ENCODE data around the gene SLCO3A1. TPM values are rescaled to one million over a fixed set of nuclear protein-coding genes. Genes with fewer than 3 reads are reported as not detected.
A peak's percentile ranks its signal among the peaks of the same experiment; 100 is the strongest.

The SLCO3A1 gene
- total RNA-seq, 1 donor from 2014 or later = 56.8 TPM

DNA sequence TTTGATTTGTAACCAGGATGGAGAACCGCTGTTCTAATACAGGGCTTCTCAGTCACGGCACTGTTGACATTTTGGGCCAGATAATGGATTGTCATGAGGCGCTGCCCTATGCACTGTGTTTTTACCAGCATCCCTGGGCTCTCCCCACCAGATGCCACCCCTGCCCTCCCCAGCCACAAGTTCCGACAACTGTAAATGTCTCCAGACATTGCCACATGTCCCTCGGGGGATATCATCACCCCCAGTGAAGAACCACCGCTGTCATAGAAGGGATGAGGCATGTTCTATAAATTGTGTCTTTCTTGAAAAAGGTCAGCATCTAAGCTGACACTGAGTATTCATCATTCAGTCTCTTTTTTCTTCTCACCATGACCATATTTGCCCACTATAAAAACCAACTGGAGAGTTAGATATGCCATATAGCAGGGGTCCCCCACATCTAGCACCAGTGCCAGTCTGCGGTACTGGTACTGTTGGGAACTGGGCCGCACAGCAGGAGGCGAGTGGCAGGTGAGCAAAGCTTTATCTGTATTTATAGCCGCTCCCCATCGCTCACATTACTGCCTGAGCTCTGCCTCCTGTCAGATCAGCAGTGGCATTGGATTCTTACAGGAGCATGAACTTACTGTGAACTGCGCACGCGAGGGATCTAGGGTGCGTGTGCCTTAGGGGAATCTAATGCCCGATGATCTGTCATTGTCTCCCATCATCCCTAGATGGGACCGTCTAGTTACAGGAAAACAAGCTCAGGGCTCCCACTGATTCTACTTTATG lies 279.7 kb downstream of the SLCO3A1 start:
- DNase-seq = no peak
- no peak overlapping the region for H3K4me3 ChIP-seq
- H3K4me1 ChIP-seq = no peaks in the 10 kb centered on the region
- intact Hi-C loops (cut with micrococcal nuclease) = no loop called here
- no peaks in the 10 kb centered on the region for H3K27me3 ChIP-seq (ENCODE audit: low read depth)
- H3K27ac ChIP-seq (replicated peaks) = no peak overlapping the region
- TF ChIP-seq, protein P1, sequence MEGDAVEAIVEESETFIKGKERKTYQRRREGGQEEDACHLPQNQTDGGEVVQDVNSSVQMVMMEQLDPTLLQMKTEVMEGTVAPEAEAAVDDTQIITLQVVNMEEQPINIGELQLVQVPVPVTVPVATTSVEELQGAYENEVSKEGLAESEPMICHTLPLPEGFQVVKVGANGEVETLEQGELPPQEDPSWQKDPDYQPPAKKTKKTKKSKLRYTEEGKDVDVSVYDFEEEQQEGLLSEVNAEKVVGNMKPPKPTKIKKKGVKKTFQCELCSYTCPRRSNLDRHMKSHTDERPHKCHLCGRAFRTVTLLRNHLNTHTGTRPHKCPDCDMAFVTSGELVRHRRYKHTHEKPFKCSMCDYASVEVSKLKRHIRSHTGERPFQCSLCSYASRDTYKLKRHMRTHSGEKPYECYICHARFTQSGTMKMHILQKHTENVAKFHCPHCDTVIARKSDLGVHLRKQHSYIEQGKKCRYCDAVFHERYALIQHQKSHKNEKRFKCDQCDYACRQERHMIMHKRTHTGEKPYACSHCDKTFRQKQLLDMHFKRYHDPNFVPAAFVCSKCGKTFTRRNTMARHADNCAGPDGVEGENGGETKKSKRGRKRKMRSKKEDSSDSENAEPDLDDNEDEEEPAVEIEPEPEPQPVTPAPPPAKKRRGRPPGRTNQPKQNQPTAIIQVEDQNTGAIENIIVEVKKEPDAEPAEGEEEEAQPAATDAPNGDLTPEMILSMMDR (IDR thresholded peaks at IDR 0.05; ENCODE audit: borderline replicate concordance) = no peak
- H3K36me3 ChIP-seq = peaks cover 65% of the 10 kb centered on the region
- H3K9me3 ChIP-seq (replicated peaks) = no peaks in the 10 kb centered on the region

DNA sequence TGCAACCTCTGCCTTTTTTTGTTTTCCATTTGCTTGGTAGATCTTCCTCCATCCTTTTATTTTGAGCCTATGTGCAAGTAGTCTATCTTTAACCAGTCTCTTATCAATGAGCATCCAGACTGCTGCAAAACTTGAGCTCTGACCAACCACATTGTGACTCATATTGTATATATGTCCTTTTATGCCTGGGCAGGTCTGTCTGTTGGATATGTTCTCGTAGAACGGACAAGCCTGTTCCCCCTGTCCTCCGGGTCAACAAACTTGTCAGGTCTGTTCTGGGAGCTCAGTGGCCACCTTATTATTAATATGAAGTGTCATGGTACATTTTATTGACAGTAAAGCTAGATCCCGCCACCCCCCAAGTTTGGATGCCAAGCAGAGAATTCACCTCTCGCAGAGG lies 287.3 kb downstream of the SLCO3A1 start:
- DNase-seq = no peak
- no peaks in the 10 kb centered on the region for H3K9me3 ChIP-seq (replicated peaks)
- peak overlapping the region; percentile 19 for H3K27ac ChIP-seq (replicated peaks)
- no peaks in the 10 kb centered on the region for H3K27me3 ChIP-seq (ENCODE audit: low read depth)
- no peak overlapping the region for H3K4me3 ChIP-seq
- H3K4me1 ChIP-seq = peaks cover 23% of the 10 kb centered on the region
- H3K36me3 ChIP-seq = peaks cover 8% of the 10 kb centered on the region
- intact Hi-C loops (cut with micrococcal nuclease) = no loop called here
- TF ChIP-seq, protein P1 (IDR thresholded peaks at IDR 0.05; ENCODE audit: borderline replicate concordance) = no peak

DNA sequence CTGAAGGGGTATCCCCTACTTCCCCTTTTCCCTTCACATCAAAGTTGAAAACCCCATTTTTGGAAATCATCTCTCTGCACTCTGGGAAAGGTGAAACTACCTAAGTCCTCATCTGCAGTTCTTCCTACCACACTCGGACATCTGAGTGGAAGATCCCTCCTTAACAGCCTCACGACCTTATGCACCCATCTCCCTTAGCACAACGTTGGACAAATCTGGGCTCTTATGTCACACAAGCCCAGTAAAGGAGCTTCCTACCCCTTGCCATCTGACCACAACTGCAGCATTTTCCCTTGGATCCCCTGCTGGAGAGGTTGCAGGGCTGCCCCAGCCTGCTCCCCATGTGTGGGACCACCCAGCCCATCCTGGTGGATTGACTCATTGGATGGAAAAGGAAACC lies 288.1 kb downstream of the SLCO3A1 start:
- H3K27ac ChIP-seq (replicated peaks) = peak overlapping the region; percentile 81
- DNase-seq = no peak
- no peak overlapping the region for H3K4me3 ChIP-seq
- H3K9me3 ChIP-seq (replicated peaks) = no peaks in the 10 kb centered on the region
- TF ChIP-seq, protein P1 (IDR thresholded peaks at IDR 0.05; ENCODE audit: borderline replicate concordance) = no peak
- H3K36me3 ChIP-seq = peaks cover 2% of the 10 kb centered on the region
- intact Hi-C loops (cut with micrococcal nuclease) = no loop called here
- H3K4me1 ChIP-seq = peaks cover 23% of the 10 kb centered on the region
- no peaks in the 10 kb centered on the region for H3K27me3 ChIP-seq (ENCODE audit: low read depth)

DNA sequence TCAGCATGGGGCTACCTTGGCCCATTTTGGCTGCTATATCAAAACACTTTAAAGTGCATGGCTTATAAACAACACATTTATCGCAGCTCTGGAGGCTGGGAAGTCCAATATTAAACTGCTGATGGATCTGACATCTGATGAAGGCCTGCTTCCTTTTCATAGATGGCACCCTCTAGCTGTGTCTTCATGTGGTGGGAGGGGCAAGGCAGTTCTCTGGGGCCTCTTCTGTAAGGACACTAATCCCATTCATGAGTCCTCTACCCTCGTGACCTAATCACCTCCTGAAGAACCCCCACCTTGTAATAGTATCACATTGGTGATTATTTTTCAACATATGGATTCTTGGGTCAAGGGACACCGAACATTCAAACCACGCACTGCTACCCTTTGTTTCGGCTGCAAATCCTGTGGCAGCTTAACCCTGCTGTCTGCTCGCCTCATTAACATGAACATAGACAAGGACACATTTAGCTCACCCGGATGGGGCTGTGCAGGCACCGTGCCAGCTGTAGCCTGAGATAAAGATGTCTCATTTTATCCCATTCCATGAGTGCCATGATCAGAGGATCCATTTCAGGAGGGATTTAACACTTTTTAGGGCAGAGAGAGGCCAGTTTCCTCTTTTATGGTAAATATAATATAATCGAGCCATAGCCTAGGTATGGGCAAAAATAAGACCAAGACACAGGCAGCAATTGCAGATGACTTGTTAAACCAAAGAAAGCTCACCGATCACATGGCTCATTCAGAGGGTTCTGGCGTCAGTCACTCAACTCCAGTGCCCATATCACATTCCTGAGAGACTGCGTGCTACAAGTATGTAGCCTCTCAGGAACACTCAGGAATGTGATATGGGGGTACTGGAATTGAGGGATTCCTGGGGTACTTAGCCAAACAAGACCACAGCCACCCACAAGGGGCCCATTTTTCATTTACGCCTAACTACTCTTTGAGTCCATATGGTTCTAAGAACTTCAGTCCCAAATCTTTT lies 289.0 kb downstream of the SLCO3A1 start:
- Histone ChIP-seq H3K9me3 (replicated peaks) (no peaks in the 10 kb centered on the region), H3K27me3 (ENCODE audit: low read depth) (no peaks in the 10 kb centered on the region), H3K4me3 (no peak overlapping the region), H3K36me3 (peaks cover 11% of the 10 kb centered on the region), H3K4me1 (peaks cover 23% of the 10 kb centered on the region), H3K27ac (replicated peaks) (peak overlapping the region; percentile 81)
- TF ChIP-seq, protein P1 (IDR thresholded peaks at IDR 0.05; ENCODE audit: borderline replicate concordance) = no peak
- DNase-seq = peak; percentile 40
- intact Hi-C loops (cut with micrococcal nuclease) = no loop called here

DNA sequence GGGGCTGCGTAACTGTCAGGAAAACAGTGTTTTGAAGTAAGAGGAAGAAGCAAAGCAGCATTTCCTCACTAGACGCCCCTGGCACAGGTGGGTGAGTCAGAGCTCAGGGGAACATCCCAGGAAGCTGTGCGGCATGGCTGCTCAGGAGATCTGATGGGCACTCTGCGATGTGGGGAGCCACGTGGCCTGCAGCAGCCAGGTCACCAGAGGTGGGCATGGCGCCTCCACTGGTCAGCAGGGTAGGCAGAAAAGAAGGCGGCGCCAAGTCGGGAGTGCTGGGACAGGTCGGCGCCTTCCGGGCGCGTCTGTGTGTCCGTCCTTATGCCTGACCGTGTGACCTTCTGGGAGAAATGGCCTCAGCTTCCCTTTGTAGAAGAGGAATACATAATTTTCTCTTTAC lies 290.3 kb downstream of the SLCO3A1 start:
- intact Hi-C loops (cut with micrococcal nuclease) = no loop called here
- Histone ChIP-seq H3K27ac (replicated peaks) (peak overlapping the region; percentile 27), H3K4me1 (peaks cover 23% of the 10 kb centered on the region), H3K9me3 (replicated peaks) (no peaks in the 10 kb centered on the region), H3K36me3 (peaks cover 21% of the 10 kb centered on the region), H3K4me3 (no peak overlapping the region), H3K27me3 (ENCODE audit: low read depth) (no peaks in the 10 kb centered on the region)
- TF ChIP-seq, protein P1 (IDR thresholded peaks at IDR 0.05; ENCODE audit: borderline replicate concordance) = no peak
- DNase-seq = no peak
